Astrocyte of the spinal cord (primary cell): Measurements from ENCODE around the gene KLHL18.

Source experiments
- DNase-seq: peaks from one replicate; pipeline ENCODE4 v3.0.0; 2011; ENCODE audit warnings: low read depth, low spot score
- H3K4me3 ChIP-seq: 2 replicates; pipeline ENCODE4 v1.5.1; 2011; ENCODE audit warnings: low read depth, mild to moderate bottlenecking, low read length, moderate library complexity
- CTCF ChIP-seq: IDR thresholded peaks from 2 replicates; pipeline ENCODE4 v1.5.1; 2012; ENCODE audit warnings: low read depth, mild to moderate bottlenecking, low read length, inconsistent platforms
- in situ Hi-C: cut with HindIII; loops from 2 replicates; pipeline ENCODE4 v1.10.0; 2017; ENCODE audit warnings: low sequenced_read_pairs

The KLHL18 gene

DNA sequence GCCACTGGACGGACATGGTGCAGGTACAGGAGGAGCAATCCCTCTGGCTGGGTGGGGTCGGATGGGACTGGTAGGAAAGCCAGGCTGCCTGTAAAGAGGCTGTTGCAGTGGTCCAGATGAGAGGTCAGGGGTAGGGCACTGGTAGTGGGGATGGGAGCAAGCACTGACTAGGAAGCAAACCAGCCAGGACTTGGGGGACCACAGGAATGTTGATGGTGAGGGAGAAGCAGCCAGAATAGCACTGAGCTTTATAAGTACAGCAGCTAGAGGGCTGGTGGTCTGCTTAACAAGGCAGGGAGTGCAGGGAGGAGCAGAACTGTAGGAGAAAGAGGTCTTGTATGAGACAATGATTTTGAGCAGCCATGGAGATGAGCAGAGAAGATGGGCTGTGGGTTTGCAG, 59.4 kb downstream of the KLHL18 start:
- in situ Hi-C loops: no loop called here
- no peak for TF ChIP-seq CTCF
- DNase-seq: peak; percentile 32
- H3K4me3 ChIP-seq: no peak overlapping the region

- in situ Hi-C loops: no loop called here
Observed at GRCh38 chr3:47342812-47343211, 60.1 kb downstream of the KLHL18 start.

DNA sequence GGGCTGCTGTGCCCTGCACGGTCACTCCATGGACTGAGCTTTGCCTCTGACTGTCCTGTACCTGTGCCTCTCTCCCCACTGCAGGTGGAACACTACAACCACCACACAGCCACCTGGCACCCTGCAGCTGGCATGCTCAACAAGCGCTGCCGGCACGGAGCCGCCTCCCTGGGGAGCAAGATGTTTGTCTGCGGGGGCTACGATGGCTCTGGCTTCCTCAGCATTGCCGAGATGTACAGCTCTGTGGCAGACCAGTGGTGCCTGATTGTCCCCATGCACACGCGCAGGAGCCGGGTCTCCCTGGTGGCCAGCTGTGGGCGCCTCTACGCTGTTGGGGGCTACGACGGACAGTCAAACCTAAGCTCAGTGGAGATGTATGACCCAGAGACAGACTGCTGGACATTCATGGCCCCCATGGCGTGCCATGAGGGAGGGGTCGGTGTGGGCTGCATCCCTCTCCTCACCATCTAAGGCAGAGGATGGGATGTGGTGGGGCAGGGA, 60.8 kb downstream of the KLHL18 start:
- no peak for TF ChIP-seq CTCF
- no peak for DNase-seq

More at GRCh38 chr3:47342812-47343211, 60.1 kb downstream of the KLHL18 start:
- no peak for TF ChIP-seq CTCF
- DNase-seq: no peak
- H3K4me3 ChIP-seq: no peak overlapping the region

GRCh38 chr3:47344971-47345370, 62.2 kb downstream of the KLHL18 start:
- no peak for DNase-seq
- TF ChIP-seq CTCF: no peak
- in situ Hi-C loops: no loop called here
- no peak overlapping the region for H3K4me3 ChIP-seq

More for the DNA sequence above, 60.8 kb downstream of the KLHL18 start:
- no peak overlapping the region for H3K4me3 ChIP-seq
- in situ Hi-C loops: no loop called here

GRCh38 chr3:47347217-47347801, 64.6 kb downstream of the KLHL18 start:
- H3K4me3 ChIP-seq: no peak overlapping the region
- DNase-seq: peak; percentile 23
- in situ Hi-C loops: no loop called here
- no peak for TF ChIP-seq CTCF

- DNase-seq: no peak
- no peak overlapping the region for H3K4me3 ChIP-seq
- no peak for TF ChIP-seq CTCF
- in situ Hi-C loops: no loop called here
Observed at GRCh38 chr3:47348411-47349154, 65.8 kb downstream of the KLHL18 start.
